Naive thymus-derived CD4-positive, alpha-beta T cell (primary cell): ENCODE results near the gene ADGRG1. TPM values are rescaled to one million over a fixed set of nuclear protein-coding genes. Genes with fewer than 3 reads are reported as not detected.
A peak's percentile ranks its signal among the peaks of the same experiment; 100 is the strongest.

Experiments
- ATAC-seq: fragments of 150-1000 bp; cut with Tn5 transposase; 2 replicates; pipeline ENCODE4 v1.10.0; 2021; ENCODE audit warnings: mild to moderate bottlenecking, moderate library complexity
- CTCF ChIA-PET: fragments of 350-600 bp; sonication (Branson Sonifier 250); formaldehyde crosslinking; loops from one replicate; lab custom pipeline; 2021; ENCODE audit warnings: antibody characterized with exemption; lab: Charles Lee
- POLR2A ChIA-PET: fragments of 350-600 bp; sonication (Branson Sonifier 250); formaldehyde crosslinking; loops from one replicate; lab custom pipeline; 2021; ENCODE audit warnings: antibody characterized with exemption, inconsistent platforms; lab: Charles Lee
- DNase-seq, 9 donors: peaks; one replicate each; pipeline versions ENCODE4 v3.0.0 to v3.0.0-alpha.2; 2020 to 2022; ENCODE audit warnings: mixed read lengths in 1 of 9
- H3K27ac ChIP-seq: one replicate; pipeline ENCODE4 v1.7.0; 2013; ENCODE audit warnings: mild to moderate bottlenecking, low read depth, low read length, moderate library complexity
- H3K27me3 ChIP-seq, 2 donors: one replicate each; pipeline ENCODE4 v1.7.0; 2013; ENCODE audit warnings: low read length in 2 of 2, mild to moderate bottlenecking in 2 of 2, moderate library complexity in 2 of 2; ENCODE audit not compliant: control insufficient read depth in 2 of 2, insufficient read depth in 2 of 2
- H3K36me3 ChIP-seq, 3 experiments: 1 replicate in 2 of 3; 2 replicates in 1 of 3; pipeline ENCODE4 v1.7.0; 2013; ENCODE audit warnings: low read length in 3 of 3, mild to moderate bottlenecking in 3 of 3, moderate library complexity in 1 of 3; ENCODE audit not compliant: insufficient read depth in 3 of 3, control insufficient read depth in 2 of 3
- H3K4me1 ChIP-seq, 2 donors: one replicate each; pipeline ENCODE4 v1.7.0; 2013; ENCODE audit warnings: low read length in 2 of 2, mild to moderate bottlenecking in 2 of 2, moderate library complexity in 1 of 2; ENCODE audit not compliant: control insufficient read depth in 2 of 2, insufficient read depth in 2 of 2
- H3K4me3 ChIP-seq: 2 replicates; pipeline ENCODE4 v1.7.0; 2013; ENCODE audit warnings: mild to moderate bottlenecking, low read length
- H3K9me3 ChIP-seq, 3 experiments: 1 replicate in 2 of 3; 2 replicates in 1 of 3; pipeline ENCODE4 v1.7.0; 2013; ENCODE audit warnings: low read length in 3 of 3; ENCODE audit not compliant: control insufficient read depth in 2 of 3
- H3K27ac Mint-ChIP-seq, 9 donors: one replicate each; pipeline ENCODE4 v1.8.0; 2020 to 2022; ENCODE audit warnings: mixed read lengths in 9 of 9, mild to moderate bottlenecking in 8 of 9, moderate library complexity in 5 of 9, inconsistent platforms in 2 of 9
- H3K27me3 Mint-ChIP-seq, 5 donors: one replicate each; pipeline ENCODE4 v1.8.0; 2021 to 2022; ENCODE audit warnings: mixed read lengths in 5 of 5, mild to moderate bottlenecking in 1 of 5
- H3K36me3 Mint-ChIP-seq, 5 donors: one replicate each; pipeline ENCODE4 v1.8.0; 2020 to 2022; ENCODE audit warnings: mixed read lengths in 5 of 5, mild to moderate bottlenecking in 3 of 5, inconsistent platforms in 1 of 5
- H3K4me1 Mint-ChIP-seq, 7 donors: one replicate each; pipeline ENCODE4 v1.8.0; 2020 to 2022; ENCODE audit warnings: mixed read lengths in 7 of 7, mild to moderate bottlenecking in 3 of 7, inconsistent platforms in 1 of 7
- H3K4me3 Mint-ChIP-seq, 10 donors: one replicate each; pipeline ENCODE4 v1.8.0; 2020 to 2022; ENCODE audit warnings: mild to moderate bottlenecking in 10 of 10, mixed read lengths in 10 of 10, moderate library complexity in 6 of 10, inconsistent platforms in 2 of 10
- H3K9me3 Mint-ChIP-seq, 11 donors: one replicate each; pipeline ENCODE4 v1.8.0; 2020 to 2022; ENCODE audit warnings: mixed read lengths in 11 of 11, mild to moderate bottlenecking in 4 of 11, inconsistent platforms in 1 of 11, moderate library complexity in 1 of 11
- intact Hi-C, 2 donors: fragments of 100-400 bp; cut with micrococcal nuclease; formaldehyde crosslinking; loops; one replicate each; pipeline ENCODE4 v1.15.1; 2023
- polyA plus RNA-seq, 2 donors: library from polyadenylated mRNA; unstranded; fragments of 300-500 nt; fragmentation: Illumina TruSeq; gene quantifications; one replicate each; pipeline ENCODE4 v1.2.3, GENCODE V29; 2021
- total RNA-seq, 6 experiments: library from RNA in 5 of 6; stranded (reverse) in 5 of 6; gene quantifications; 1 replicate in 5 of 6; 2 replicates in 1 of 6; pipeline ENCODE4 v1.2.3 and lab custom pipeline; 2021 to 2026

ADGRG1 gene
- total and polyA plus RNA-seq, 7 experiments from 2014 or later, result 0.07 to 96.0 (median 1.5) TPM

DNA sequence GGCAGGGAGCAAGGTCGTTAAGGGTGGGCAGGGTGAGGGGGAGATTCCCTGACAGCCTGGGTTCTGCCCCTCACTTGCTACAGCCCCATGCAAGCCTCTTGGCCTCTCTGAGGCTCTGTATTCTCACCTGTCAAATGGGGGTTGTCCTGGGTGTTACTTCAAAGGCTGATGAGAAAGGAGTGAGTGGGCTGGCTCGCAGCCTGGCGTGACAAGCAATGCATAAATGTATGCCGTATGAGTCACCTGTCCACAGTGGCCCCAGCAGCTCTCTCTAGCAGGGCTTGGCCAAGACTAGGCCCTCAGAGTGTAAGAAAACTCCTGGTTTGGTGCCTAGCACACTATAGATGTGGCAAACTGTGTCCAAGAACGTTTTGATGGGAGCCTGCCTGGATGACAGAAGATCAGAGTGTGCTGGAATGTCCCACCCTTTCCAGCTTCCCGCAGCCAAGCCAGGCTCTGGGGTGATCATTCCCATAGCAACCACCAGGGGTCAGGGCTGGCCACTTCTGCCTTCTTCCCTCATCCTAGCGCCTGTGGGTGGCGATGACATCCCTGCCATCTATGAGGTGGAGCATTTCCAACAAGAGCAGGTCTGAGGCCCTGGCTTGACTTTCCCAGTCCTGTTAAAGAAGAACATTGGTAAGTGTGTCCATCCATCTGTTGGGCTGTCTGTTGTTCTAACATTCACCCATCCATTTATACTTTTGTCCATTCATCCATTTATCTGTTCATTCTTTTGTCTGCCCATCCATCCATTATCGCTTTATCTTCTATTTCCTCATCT, 37.2 kb upstream of the ADGRG1 start:
- Mint-ChIP-seq H3K36me3 (peaks cover 3 to 18% (median 4%) of the 10 kb centered on the region in 5 donors), H3K27ac (peak overlapping the region; percentile 17 to 92 (median 75)), H3K27me3 (peaks cover 0 to 2% (median 0%) of the 10 kb centered on the region in 5 donors), H3K4me1 (peaks cover 26 to 43% (median 38%) of the 10 kb centered on the region in 7 donors), H3K4me3 (peak overlapping the region; percentile 9 to 83 (median 69)), H3K9me3 (peaks cover 0 to 11% (median 4%) of the 10 kb centered on the region in 11 donors)
- Histone ChIP-seq H3K4me3 (peak overlapping the region; percentile 25), H3K9me3 (peaks cover 0 to 4% (median 0%) of the 10 kb centered on the region in 3 experiments), H3K27ac (no peak overlapping the region), H3K27me3 (no peaks in the 10 kb centered on the region), H3K4me1 (peaks cover 27 to 47% of the 10 kb centered on the region in 2 donors), H3K36me3 (no peaks in the 10 kb centered on the region)
- peak; percentile 70 for ATAC-seq
- ChIA-PET POLR2A (interaction anchor here (0.7 kb wide), 1 partner anchor 10 kb away, joined by 3 read pairs; no protein-coding TSS in a partner anchor), CTCF (interaction anchor here (0.7 to 6.1 kb wide), 6 partner anchors 9 to 57 kb away, joined by 3 to 53 read pairs (median 6); no protein-coding TSS in a partner anchor)
- intact Hi-C loops, result loop anchor here (1.0 to 5.0 kb wide), 7 partner anchors 15 to 411 kb away; partner anchors contain the start of genes KATNB1 (in 1 of the 2), USB1 (in 1 of the 2) and ZNF319 (in 1 of the 2)
- peak; percentile 30 to 72 (median 48) for DNase-seq

DNA sequence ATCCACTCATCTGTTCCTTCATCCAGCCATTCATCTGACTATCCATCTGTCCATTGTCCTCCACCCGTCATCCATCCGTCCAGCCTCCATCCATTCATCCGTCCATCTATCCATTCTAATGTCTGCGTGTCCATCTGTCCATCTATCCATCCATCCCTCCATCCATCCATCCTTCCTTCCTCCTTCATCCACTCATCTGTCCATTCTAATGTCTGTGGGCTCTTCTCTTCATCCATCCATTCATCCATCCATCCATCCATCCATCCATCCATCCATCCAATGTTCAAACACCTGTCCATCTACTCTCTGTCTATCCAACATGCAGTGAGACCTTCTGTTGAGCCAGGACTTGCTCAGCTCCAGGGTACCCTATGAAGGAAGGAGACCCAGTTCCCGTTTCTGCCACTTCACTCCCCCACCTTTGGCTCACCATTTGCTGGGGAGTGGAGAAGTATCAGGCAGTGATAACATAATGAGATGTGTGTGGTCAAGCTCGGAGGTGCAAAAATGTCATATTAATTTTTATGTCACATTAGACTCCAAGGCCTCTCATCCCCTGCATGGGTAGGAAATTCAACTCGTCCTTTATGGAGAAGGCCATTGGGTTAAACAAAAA, 36.5 kb upstream of the ADGRG1 start:
- DNase-seq (peak in 1 of 9 donors; percentile 20), ATAC-seq (no peak)
- peaks cover 3 to 21% (median 4%) of the 10 kb centered on the region in 5 donors for H3K36me3 Mint-ChIP-seq
- peaks cover 26 to 47% (median 38%) of the 10 kb centered on the region in 7 donors for H3K4me1 Mint-ChIP-seq
- peak overlapping the region; percentile 54 to 83 (median 72) for H3K4me3 Mint-ChIP-seq
- H3K4me1 ChIP-seq, result peaks cover 27 to 47% of the 10 kb centered on the region in 2 donors
- peak overlapping the region; percentile 55 to 92 (median 84) for H3K27ac Mint-ChIP-seq
- POLR2A ChIA-PET, result interaction anchor here (1.5 kb wide), 1 partner anchor 43 kb away, joined by 3 read pairs; no protein-coding TSS in a partner anchor
- peaks cover 0 to 14% (median 5%) of the 10 kb centered on the region in 11 donors for H3K9me3 Mint-ChIP-seq
- no peaks in the 10 kb centered on the region for H3K27me3 ChIP-seq
- peaks cover 0 to 2% (median 0%) of the 10 kb centered on the region in 5 donors for H3K27me3 Mint-ChIP-seq
- no peaks in the 10 kb centered on the region for H3K36me3 ChIP-seq
- CTCF ChIA-PET, result interaction anchor here (0.7 to 6.1 kb wide), 5 partner anchors 10 to 60 kb away, joined by 3 to 53 read pairs (median 6); no protein-coding TSS in a partner anchor
- peak overlapping the region; percentile 25 for H3K4me3 ChIP-seq
- peaks cover 0 to 4% (median 0%) of the 10 kb centered on the region in 3 experiments for H3K9me3 ChIP-seq
- intact Hi-C loops, result loop anchor here (1.0 to 5.0 kb wide), 11 partner anchors 10 to 410 kb away; partner anchors contain the start of genes KATNB1 (in 1 of the 2), USB1 (in 1 of the 2) and ZNF319 (in 1 of the 2)
- peak overlapping the region; percentile 44 for H3K27ac ChIP-seq

DNA sequence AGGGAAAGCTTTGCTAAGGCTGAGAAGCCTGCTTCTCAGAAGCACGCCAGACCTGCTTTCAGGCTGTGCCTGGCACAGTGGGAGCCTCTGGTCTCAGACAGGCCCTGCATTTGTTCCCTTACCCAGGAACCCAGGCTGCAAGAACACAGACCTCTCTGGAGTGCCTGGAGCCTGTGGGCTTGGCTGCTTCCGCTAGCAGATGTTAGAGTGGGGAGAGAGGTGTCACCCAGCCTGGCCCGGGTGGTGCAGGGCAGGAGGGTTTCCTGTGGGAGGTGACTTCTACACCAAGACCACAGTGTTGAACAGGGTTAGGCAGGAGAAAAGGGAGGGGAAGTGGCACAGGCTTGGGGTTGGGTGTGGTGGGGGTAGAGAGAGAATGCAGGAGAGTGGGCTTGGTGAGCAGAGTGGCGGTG, 35.8 kb upstream of the ADGRG1 start:
- H3K9me3 Mint-ChIP-seq, result peaks cover 0 to 20% (median 10%) of the 10 kb centered on the region in 11 donors

DNA sequence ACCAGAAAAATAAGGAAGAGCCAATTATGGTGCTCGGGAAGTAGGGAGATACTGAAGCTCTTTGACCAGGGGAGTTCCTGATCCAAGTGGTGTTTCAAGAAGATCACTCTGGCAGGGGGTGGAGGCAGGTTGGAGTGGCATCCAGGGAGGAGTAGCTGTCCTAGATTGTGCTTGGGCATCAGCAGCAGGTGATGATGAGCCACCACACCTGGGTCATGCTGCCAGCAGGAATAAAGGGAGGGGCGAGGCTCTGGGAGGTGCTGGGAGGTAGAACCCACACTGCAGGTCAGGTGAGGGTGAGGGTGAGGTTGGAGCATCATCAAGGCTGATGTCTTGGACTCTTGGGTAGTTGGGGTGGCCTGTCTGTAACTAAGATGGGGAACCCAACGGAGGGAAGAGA, 35.4 kb upstream of the ADGRG1 start:
- peak overlapping the region; percentile 54 to 83 (median 72) for H3K4me3 Mint-ChIP-seq
- no peaks in the 10 kb centered on the region for H3K36me3 ChIP-seq
- H3K9me3 ChIP-seq, result peaks cover 0 to 4% (median 0%) of the 10 kb centered on the region in 3 experiments
- intact Hi-C loops, result loop anchor here (2.0 to 5.0 kb wide), 5 partner anchors 16 to 409 kb away; partner anchors contain the start of genes KATNB1 (in 1 of the 2), USB1 (in 1 of the 2) and ZNF319 (in 1 of the 2)
- H3K27ac Mint-ChIP-seq, result peak overlapping the region; percentile 55 to 93 (median 86)
- DNase-seq (no peak), ATAC-seq (no peak)
- peaks cover 0 to 24% (median 11%) of the 10 kb centered on the region in 11 donors for H3K9me3 Mint-ChIP-seq
- H3K4me1 ChIP-seq, result peaks cover 27 to 47% of the 10 kb centered on the region in 2 donors
- H3K27me3 Mint-ChIP-seq, result no peaks in the 10 kb centered on the region
- peak overlapping the region; percentile 27 for H3K4me3 ChIP-seq
- H3K4me1 Mint-ChIP-seq, result peaks cover 26 to 44% (median 38%) of the 10 kb centered on the region in 7 donors
- H3K27ac ChIP-seq, result peak overlapping the region; percentile 44
- ChIA-PET CTCF (interaction anchor here (0.6 to 6.1 kb wide), 7 partner anchors 9 to 212 kb away, joined by 3 to 53 read pairs (median 4); no protein-coding TSS in a partner anchor), POLR2A (interaction anchor here (0.6 to 1.5 kb wide), 4 partner anchors 8 to 56 kb away, joined by 3 to 5 read pairs (median 4); partner anchors contain the start of gene CCDC102A)
- H3K27me3 ChIP-seq, result no peaks in the 10 kb centered on the region
- peaks cover 3 to 21% (median 6%) of the 10 kb centered on the region in 5 donors for H3K36me3 Mint-ChIP-seq

More for the DNA sequence above, 35.8 kb upstream of the ADGRG1 start:
- peak overlapping the region; percentile 44 for H3K27ac ChIP-seq
- Mint-ChIP-seq H3K4me1 (peaks cover 26 to 44% (median 38%) of the 10 kb centered on the region in 7 donors), H3K4me3 (peak overlapping the region; percentile 54 to 83 (median 72)), H3K27me3 (no peaks in the 10 kb centered on the region), H3K36me3 (peaks cover 3 to 21% (median 6%) of the 10 kb centered on the region in 5 donors), H3K27ac (peak overlapping the region; percentile 55 to 93 (median 86))
- ChIA-PET POLR2A (interaction anchor here (0.6 to 1.5 kb wide), 4 partner anchors 9 to 56 kb away, joined by 3 to 5 read pairs (median 4); partner anchors contain the start of gene CCDC102A), CTCF (interaction anchor here (0.6 to 6.1 kb wide), 7 partner anchors 16 to 212 kb away, joined by 3 to 53 read pairs (median 3); no protein-coding TSS in a partner anchor)
- H3K4me3 ChIP-seq, result peak overlapping the region; percentile 27
- peaks cover 27 to 47% of the 10 kb centered on the region in 2 donors for H3K4me1 ChIP-seq
- DNase-seq, result peak; percentile 27 to 77 (median 71)
- no peaks in the 10 kb centered on the region for H3K36me3 ChIP-seq
- H3K9me3 ChIP-seq, result peaks cover 0 to 4% (median 0%) of the 10 kb centered on the region in 3 experiments
- intact Hi-C loops, result loop anchor here (1.0 to 5.0 kb wide), 7 partner anchors 10 to 410 kb away; partner anchors contain the start of genes KATNB1 (in 1 of the 2), USB1 (in 1 of the 2) and ZNF319 (in 1 of the 2)
- peak; percentile 90 for ATAC-seq
- no peaks in the 10 kb centered on the region for H3K27me3 ChIP-seq

DNA sequence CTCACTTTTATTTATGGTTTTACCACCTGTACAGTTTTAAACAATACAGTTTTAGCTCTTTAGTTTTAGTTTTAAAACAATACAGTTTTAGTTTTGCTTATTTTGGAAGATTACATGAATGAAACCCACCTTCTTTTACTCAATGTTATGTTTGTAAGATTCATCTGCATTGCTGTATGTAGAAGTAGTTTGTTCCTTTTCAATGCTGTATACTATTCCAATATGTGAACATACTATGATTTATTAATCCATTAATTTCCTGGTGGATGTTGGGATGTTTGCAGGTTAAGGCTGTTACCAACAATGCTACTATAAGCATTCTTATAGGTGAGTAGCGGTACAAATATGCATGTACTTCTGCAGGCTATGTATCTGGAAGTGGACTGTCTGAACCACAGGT, 34.4 kb upstream of the ADGRG1 start:
- Mint-ChIP-seq H3K9me3 (peaks cover 0 to 30% (median 14%) of the 10 kb centered on the region in 11 donors), H3K27me3 (no peaks in the 10 kb centered on the region), H3K4me1 (peaks cover 26 to 42% (median 38%) of the 10 kb centered on the region in 7 donors), H3K27ac (peak overlapping the region in 2 of 9 donors; percentile 38 to 70), H3K36me3 (peaks cover 3 to 26% (median 6%) of the 10 kb centered on the region in 5 donors), H3K4me3 (peak overlapping the region in 1 of 10 donors; percentile 67)
- ATAC-seq, result no peak
- Histone ChIP-seq H3K27me3 (no peaks in the 10 kb centered on the region), H3K27ac (no peak overlapping the region), H3K9me3 (peaks cover 0 to 4% (median 0%) of the 10 kb centered on the region in 3 experiments), H3K36me3 (no peaks in the 10 kb centered on the region), H3K4me1 (peaks cover 27 to 38% of the 10 kb centered on the region in 2 donors), H3K4me3 (no peak overlapping the region)
- CTCF ChIA-PET, result interaction anchor here (0.5 to 6.1 kb wide), 4 partner anchors 8 to 77 kb away, joined by 3 to 53 read pairs (median 4); no protein-coding TSS in a partner anchor
- no peak for DNase-seq
- POLR2A ChIA-PET, result interaction anchor here (1.2 kb wide), 1 partner anchor 57 kb away, joined by 5 read pairs; the partner anchor contains the start of gene CCDC102A
- intact Hi-C loops, result loop anchor here (2.0 to 5.0 kb wide), 5 partner anchors 15 to 408 kb away; partner anchors contain the start of genes KATNB1 (in 1 of the 2), USB1 (in 1 of the 2) and ZNF319 (in 1 of the 2)
